HG02610 (cell line): ENCODE measurements around the gene LGR5.
"Not testable (repeated sequence)": the region's sequence is repeated elsewhere in the genome, so short reads cannot be mapped to it uniquely, and the experiment has no call there.

Experiments used
- ATAC-seq: cut with Tn5 transposase; IDR thresholded peaks from one replicate; pipeline ENCODE4 v1.9.1; 2021; ENCODE audit warnings: mild to moderate bottlenecking, moderate library complexity; ENCODE audit not compliant: unreplicated experiment

LGR5 gene

GRCh38 chr12:71546322-71546861 is 106.8 kb downstream of the LGR5 start:
- peak; percentile 69 for ATAC-seq

DNA sequence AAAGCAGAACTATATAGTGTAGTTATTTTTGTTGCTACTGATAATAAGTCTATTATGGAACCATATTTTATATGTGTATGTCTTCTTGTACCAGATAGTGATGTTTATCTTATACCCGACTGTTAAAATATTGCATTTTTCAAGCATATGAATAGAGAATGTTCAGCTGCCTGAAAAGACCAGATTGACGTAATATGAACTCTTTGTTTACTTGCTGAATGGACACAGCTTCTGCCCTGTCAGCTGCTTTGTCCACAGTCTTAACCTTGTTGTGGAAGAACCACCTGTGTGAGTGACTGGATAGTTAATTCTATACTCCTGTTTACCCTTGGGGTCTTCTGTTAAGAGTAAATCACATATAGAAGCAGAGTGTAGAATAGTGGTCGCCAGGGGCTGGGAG is 109.3 kb downstream of the LGR5 start:
- ATAC-seq, result no peak

DNA sequence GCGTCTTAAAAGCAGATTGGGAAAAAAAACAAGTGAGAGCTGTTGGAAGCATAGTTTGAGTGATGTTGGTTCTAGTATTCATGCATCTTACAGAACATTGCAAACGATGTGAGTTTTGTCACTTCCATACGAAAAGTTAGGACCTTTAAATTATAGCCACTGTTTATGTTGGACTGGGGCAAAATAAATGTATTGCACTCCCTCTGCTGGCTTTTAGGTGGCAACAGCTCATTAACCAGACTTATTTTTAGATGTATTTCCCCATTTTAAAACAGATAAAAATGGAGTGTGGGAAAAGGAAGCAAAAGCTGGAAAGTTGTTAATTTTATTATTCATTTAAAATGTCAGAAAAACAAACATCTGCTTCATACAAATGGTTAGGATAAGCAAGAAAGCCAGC is 111.9 kb downstream of the LGR5 start:
- ATAC-seq, result no peak

DNA sequence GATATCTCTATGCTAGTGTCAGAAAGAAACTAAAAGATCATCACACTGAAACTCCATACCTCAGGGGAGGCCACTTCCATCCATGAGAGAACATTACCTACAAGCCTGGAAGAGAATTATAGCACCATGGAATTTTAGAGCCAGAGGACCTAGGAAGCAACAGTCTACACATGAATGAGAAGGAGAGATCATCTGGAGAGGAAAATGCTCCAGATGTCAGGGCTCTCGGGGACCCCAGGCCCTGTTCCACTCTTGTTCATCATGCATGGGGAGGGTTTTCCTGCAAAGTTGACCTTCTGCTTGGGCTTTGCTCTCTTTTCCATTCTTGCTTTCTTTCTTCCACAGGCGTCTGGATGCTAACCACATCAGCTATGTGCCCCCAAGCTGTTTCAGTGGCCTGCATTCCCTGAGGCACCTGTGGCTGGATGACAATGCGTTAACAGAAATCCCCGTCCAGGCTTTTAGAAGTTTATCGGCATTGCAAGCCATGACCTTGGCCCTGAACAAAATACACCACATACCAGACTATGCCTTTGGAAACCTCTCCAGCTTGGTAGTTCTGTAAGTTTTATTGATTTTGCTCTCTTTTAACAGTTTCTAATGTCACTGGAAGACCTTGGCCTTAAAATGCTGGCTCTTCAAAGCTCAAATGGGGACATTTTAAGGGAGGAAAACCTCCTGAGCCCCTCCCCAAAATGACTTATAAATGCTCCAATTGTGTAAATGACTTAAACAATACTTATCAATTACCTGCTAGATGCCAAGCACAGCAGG is 113.3 kb downstream of the LGR5 start:
- no peak for ATAC-seq

DNA sequence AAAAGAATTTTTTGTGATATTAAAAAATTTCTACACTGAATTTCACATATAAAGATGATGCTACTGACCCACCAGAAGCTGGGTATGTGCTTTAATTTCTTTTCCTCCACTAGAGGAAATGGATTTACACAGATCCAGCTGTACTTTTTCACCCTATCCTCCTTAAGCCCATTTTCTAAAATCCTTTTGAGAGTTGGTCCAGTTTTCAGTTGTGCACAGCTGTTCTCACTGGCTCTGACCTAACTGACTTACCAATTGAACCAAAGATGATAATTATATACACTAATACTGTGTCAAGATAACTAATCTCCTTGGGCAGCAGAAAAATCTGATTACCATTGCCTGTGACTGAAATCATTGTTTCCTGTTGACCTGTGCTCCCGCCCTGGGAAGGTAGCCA is 115.6 kb downstream of the LGR5 start:
- no peak for ATAC-seq

DNA sequence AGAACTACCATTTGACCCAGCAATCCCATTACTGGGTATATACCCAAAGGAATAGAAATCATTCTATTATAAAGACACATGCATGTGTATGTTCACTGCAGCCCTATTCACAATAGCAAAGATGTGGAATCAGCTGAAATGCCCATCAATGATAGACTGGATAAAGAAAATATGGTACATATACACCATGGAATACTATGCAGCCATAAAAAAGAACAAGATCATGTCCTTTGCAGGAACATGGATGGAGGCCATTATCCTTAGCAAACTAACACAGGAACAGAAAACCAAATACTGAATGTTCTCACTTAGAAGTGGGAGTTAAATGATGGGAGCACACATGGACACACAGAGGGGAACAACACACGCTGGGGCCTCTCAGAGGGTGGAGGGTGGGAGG is 116.2 kb downstream of the LGR5 start:
- ATAC-seq, result not testable (repeated sequence)

DNA sequence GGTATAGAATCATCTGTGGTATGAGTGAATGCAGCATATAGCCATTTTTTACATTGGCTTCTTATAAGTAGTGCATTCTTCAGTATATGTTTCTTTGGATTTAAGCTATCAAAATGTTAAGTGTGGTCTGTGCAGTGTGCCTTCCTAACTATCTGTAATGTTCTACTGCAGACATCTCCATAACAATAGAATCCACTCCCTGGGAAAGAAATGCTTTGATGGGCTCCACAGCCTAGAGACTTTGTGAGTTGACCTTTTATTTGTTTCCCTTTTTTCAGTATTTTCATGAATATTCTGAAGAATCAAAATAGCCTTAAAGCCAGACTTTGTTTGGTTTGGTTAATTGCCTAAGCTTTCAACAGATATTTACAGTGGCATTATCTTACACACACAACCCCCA is 116.8 kb downstream of the LGR5 start:
- no peak for ATAC-seq

DNA sequence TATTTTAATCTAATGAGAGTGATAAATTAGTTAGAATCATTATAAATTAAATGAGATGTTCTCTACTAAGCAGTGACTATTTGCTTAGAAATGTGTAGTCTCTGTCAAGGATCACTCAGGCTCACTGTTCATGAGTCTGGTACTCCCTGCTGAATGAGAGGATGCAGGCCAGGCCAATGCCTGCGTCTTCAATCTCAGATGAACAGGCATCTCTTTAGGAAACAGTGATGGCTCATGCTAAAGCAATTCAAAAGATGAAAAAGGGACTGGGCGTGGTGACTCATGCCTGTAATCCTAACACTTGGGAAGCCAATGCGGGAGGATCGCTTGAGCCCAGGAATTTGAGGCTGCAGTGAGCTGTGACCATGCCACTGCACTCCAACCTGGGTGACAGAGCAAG is 117.3 kb downstream of the LGR5 start:
- ATAC-seq, result no peak

DNA sequence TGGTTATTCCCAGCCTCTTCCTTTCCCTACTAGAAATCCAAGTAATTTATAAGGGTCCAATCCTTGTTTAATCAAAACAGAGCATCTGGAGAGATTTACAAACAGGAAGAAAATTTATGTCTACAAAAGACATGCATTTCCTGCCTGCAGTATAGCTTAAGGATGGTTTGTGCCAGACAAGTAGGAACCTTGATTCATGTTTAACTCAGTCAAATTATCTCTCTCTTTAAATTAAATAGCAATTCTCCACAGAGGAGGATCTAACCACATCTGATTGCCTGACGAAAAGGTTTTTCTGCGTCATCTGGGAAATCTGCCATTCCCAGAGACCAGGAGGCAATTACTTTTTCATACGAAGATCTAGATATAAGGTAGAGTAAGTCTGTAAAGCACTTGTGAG is 118.8 kb downstream of the LGR5 start:
- ATAC-seq, result no peak

GRCh38 chr12:71562676-71563595 is 123.3 kb downstream of the LGR5 start:
- ATAC-seq, result no peak

- no peak for ATAC-seq
Measured at GRCh38 chr12:71565535-71565934, 125.9 kb downstream of the LGR5 start.

- ATAC-seq, result no peak
Measured at GRCh38 chr12:71566655-71567054, 127.1 kb downstream of the LGR5 start.

DNA sequence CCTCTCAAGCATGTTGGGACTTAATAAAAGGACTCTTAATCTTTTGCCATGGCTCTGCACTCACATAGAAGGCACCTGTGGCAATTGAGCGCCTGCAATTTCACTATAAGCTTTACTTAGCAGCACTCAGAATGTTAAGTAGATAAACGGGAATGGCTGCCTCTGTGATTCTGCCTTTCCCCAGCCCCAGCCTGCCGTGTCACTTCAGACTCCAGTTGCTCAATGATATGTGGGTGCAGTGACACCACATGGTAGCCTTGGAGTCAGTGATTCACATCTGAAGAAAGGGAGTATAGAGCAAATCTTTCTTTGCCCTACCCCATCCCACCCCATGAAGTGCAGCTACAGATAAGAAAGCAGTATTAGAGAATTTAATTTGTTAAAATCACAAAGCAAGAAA is 127.9 kb downstream of the LGR5 start:
- no peak for ATAC-seq

DNA sequence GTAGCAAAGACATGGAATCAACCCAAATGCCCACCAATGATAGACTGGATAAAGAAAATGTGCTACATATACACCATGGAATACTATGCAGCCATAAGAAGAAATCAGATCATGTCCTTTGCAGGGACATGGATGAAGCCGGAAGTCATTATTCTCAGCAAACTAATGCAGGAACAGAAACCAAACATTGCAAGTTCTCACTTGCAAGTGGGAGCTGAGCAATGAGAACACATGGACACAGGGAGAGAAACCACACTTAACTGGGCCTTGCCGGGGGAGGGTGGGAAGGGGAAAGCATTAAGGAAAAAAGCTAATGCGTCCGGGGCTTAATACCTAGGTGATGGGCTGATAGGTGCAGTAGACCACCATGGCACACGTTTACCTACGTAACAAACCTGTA is 130.3 kb downstream of the LGR5 start:
- not testable (repeated sequence) for ATAC-seq

DNA sequence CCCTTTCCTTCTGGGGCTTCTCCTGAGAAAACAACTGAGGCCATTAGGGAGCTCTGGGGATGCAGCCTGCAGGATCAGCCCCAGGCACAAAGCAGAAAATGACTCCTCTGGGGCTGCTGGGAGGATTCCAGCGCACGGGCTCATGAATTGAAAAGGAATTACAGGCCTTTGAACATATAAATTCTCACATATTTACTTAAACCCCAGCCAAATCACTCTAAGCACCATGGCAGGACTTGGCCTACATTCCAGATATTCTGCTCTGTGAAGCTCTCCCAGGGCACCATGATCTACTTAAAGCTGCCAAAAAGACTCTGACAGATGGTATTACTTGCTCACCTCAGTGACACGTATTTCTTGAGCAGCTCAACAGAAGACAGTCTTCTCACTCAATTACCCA is 136.9 kb downstream of the LGR5 start:
- no peak for ATAC-seq

DNA sequence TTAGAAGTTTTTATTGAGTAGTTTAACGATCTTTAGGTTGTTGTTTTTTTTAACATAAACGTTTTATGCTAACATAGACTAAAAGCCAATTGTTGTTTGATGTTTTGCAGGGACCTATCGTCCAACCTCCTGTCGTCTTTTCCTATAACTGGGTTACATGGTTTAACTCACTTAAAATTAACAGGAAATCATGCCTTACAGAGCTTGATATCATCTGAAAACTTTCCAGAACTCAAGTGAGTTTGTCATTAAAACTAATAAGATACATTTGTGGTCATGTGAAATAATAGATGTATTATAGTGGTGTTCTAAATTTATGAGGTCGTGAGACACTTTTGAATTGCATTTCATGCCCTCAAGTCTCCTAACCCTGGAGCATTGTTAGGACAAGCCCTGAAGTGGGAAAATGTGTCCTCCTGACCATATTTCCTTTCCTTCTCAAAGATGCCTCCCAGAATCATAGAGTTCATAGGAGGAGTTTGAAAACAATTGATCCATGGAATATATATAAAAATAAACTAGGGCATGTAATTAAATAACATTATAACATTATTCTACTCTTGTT is 139.2 kb downstream of the LGR5 start:
- no peak for ATAC-seq

GRCh38 chr12:71581206-71581605 is 141.6 kb downstream of the LGR5 start:
- ATAC-seq, result no peak

GRCh38 chr12:71582925-71583324 is 143.3 kb downstream of the LGR5 start:
- ATAC-seq, result no peak

DNA sequence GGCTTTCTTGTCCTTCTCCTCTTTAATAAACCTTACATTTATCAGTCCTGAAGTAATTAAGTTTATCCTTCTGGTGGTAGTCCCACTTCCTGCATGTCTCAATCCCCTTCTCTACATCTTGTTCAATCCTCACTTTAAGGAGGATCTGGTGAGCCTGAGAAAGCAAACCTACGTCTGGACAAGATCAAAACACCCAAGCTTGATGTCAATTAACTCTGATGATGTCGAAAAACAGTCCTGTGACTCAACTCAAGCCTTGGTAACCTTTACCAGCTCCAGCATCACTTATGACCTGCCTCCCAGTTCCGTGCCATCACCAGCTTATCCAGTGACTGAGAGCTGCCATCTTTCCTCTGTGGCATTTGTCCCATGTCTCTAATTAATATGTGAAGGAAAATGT is 144.8 kb downstream of the LGR5 start:
- ATAC-seq, result no peak

DNA sequence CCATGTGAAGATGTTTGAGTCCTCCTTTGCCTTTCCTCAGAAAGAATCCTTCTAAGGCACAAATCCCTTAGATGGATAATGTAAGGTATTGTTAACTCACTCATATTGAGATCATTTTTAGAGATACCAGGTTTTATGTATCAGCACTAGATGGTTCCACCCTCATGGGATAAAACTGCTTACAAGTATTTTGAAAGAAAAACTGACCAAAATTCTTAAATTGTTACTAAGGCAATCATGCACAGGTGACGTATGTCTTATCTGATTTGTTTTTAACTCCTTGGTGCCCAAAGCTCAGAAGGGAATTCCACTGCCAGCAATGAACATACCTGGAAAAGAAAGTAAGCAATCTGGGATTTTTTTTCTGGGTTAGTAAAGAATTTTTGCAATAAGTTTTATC is 145.6 kb downstream of the LGR5 start:
- no peak for ATAC-seq

GRCh38 chr12:71587012-71587411 is 147.4 kb downstream of the LGR5 start:
- ATAC-seq, result no peak

- no peak for ATAC-seq
Measured at GRCh38 chr12:71589478-71589881, 149.9 kb downstream of the LGR5 start.
